GM10248 (cell line): Measurements from ENCODE around the gene USHBP1.

Experiments
- CTCF ChIA-PET: fragments of 300-600 bp; sonication (Branson Sonifier 250); formaldehyde crosslinking; extraction: SDS; loops from one replicate; lab custom pipeline; 2021; ENCODE audit warnings: antibody characterized with exemption; lab: Yijun Ruan, JAX
- POLR2A ChIA-PET: fragments of 350-650 bp; sonication (Branson Sonifier 250); formaldehyde crosslinking; extraction: SDS; loops from one replicate; lab custom pipeline; 2020; ENCODE audit warnings: antibody characterized with exemption; lab: Yijun Ruan, JAX
- DNase-seq: peaks from one replicate; pipeline ENCODE4 v3.0.0; 2012; ENCODE audit errors: extremely low spot score
- CTCF ChIP-seq: IDR thresholded peaks from 2 replicates; pipeline ENCODE4 v1.5.1; 2012; ENCODE audit warnings: mild to moderate bottlenecking, low read depth; ENCODE audit errors: extremely low read depth, missing control alignments, control extremely low read depth

The USHBP1 gene

DNA sequence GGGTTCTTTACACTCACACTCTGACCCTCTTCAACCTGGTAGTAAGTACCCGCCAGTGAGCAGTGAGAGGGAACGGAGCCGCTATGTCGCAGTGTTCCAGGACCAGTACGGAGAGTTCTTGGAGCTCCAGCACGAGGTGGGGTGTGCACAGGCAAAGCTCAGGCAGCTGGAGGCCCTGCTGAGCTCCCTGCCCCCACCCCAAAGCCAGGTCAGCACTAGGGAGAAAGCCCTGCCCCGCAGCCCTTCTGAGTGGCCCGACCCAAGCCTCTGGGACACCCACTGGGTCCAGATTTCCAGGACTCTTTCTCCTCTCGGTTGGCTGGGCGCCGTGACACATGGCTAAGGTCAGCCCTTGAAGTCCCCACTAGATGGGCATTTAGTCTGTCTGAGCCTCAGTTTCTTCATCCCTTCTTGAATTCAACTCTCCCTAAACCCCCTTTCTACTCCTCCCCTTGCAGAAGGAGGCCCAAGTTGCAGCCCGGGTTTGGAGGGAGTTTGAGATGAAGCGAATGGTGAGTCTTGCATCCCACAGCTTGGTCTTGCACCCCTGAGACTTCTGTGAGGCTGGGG lies 36.7 kb downstream of the USHBP1 start:
- ChIA-PET POLR2A (no interaction called here), CTCF (interaction anchor here (0.9 to 1.9 kb wide), 3 partner anchors 12 to 33 kb away, joined by 3 to 10 read pairs (median 5); no protein-coding TSS in a partner anchor)
- no peak for DNase-seq
- TF ChIP-seq CTCF = no peak

- CTCF ChIA-PET = interaction anchor here (1.1 to 1.9 kb wide), 6 partner anchors 9 to 74 kb away, joined by 3 to 10 read pairs (median 4); partner anchors contain the start of gene USE1
- no peak for TF ChIP-seq CTCF
- POLR2A ChIA-PET = interaction anchor here (0.5 to 1.8 kb wide), 4 partner anchors 8 to 17 kb away, joined by 3 to 6 read pairs (median 6); partner anchors contain the start of gene USE1
- DNase-seq = peak; percentile 95
These were observed 38.3 kb downstream of the USHBP1 start, which contains the start of gene OCEL1 for GRCh38 chr19:17226002-17226933. TSS of gene OCEL1 (plus strand) at chr19:17226226. CDS start at chr19:17226248, 22 bp downstream.

- ChIA-PET CTCF (interaction anchor here (1.3 kb wide), 1 partner anchor 12 kb away, joined by 3 read pairs; no protein-coding TSS in a partner anchor), POLR2A (no interaction called here)
- DNase-seq = no peak
- TF ChIP-seq CTCF = no peak
These were observed 39.5 kb downstream of the USHBP1 start for GRCh38 chr19:17225053-17225452.

DNA sequence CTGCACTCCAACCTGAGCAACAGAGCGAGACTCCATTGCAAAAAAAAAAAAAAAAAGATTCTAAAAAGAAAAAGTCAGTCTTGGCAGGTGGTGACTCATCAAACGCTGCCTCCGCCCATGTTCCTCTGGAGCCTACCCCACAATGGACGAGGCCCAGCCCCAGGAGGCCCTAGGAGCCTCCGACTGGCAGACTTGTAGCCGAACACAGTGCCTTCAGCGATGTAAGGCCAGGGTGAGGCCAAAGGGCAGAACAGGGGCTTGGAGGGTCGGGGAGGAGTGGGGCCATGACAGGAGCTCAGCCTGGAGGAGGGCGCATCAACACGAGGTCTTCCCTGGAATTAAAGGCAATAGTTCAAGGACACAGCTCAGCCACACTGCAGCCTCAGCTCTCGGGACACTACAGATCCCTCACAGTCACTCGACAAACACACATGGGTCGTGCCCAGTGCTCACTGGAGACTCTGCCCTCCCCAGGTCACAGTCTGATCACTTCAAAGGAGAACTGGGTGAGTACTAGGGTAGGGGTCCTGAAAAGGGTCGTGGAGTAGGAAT lies 44.3 kb downstream of the USHBP1 start:
- no peak for DNase-seq
- ChIA-PET CTCF (interaction anchor here (1.4 to 2.1 kb wide), 2 partner anchors 14 to 15 kb away, joined by 6 to 7 read pairs; no protein-coding TSS in a partner anchor), POLR2A (interaction anchor here (0.6 to 0.7 kb wide), 2 partner anchors 30 to 1081 kb away, joined by 4 to 7 read pairs; no protein-coding TSS in a partner anchor)
- TF ChIP-seq CTCF = no peak

- no peak for TF ChIP-seq CTCF
- ChIA-PET CTCF (no interaction called here), POLR2A (no interaction called here)
- DNase-seq = no peak
These were observed 45.3 kb downstream of the USHBP1 start for GRCh38 chr19:17219286-17219685.

DNA sequence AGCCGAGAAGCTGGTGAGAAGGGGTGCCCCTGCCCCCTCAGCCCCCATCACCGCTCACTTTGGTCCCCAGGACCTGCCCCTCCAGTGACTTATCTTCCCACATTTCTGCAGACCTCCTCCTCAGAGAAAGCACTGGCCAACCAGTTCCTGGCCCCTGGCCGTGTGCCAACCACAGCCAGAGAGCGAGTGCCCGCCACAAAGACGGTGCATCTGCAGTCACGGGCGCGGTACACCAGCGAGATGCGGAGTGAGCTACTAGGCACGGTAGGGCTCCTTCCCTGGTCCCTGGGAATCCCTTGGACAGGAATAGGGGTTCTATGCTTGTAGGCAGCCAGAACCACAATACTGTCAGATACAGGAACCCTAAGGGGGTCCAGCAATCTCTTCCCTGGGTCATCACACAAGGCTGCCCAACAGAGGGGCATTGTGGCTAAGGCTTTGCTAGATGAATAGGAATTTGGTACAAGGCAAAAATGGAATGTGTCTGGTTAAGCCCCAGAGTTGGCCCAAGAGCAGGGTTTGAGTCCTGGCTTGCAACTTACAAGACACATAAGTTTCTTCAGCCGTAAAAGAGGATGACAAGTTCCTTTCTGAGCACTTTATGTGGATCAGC lies 48.4 kb downstream of the USHBP1 start:
- CTCF ChIA-PET = interaction anchor here (1.0 to 2.0 kb wide), 3 partner anchors 11 to 65 kb away, joined by 3 to 4 read pairs (median 3); partner anchors contain the start of gene ANKLE1
- POLR2A ChIA-PET = interaction anchor here (1.8 kb wide), 1 partner anchor 12 kb away, joined by 4 read pairs; no protein-coding TSS in a partner anchor
- no peak for DNase-seq
- no peak for TF ChIP-seq CTCF
